Fibroblast of skin of abdomen (primary cell): Measurements from ENCODE around the gene CEP44. TPM values are rescaled to one million over a fixed set of nuclear protein-coding genes. Genes with fewer than 3 reads are reported as not detected.
"Not testable (repeated sequence)": the region's sequence is repeated elsewhere in the genome, so short reads cannot be mapped to it uniquely, and the experiment has no call there.

Experiments
- DNase-seq: peaks from one replicate; pipeline ENCODE4 v3.0.0-alpha.2; 2013
- polyA plus RNA-seq, 2 experiments: library from polyadenylated mRNA; unstranded; fragments of 120-200 nt; gene quantifications; one replicate each; pipeline ENCODE4 v1.2.1, GENCODE V29; 2013; ENCODE audit not compliant: insufficient read length in 2 of 2

Gene CEP44, protein sequence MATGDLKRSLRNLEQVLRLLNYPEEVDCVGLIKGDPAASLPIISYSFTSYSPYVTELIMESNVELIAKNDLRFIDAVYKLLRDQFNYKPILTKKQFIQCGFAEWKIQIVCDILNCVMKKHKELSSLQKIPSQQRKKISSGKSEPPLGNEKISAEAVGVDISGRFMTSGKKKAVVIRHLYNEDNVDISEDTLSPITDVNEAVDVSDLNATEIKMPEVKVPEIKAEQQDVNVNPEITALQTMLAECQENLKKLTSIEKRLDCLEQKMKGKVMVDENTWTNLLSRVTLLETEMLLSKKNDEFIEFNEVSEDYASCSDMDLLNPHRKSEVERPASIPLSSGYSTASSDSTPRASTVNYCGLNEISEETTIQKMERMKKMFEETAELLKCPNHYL
- polyA plus RNA-seq (2013, experiment 1 of 2; ENCODE audit: insufficient read length): 8.8 TPM
- 8.2 TPM for polyA plus RNA-seq (2013, experiment 2 of 2; ENCODE audit: insufficient read length)

- peak; percentile 78 for DNase-seq
Measured at GRCh38 chr4:174283507-174284471, at the start of gene CEP44, which contains the start of gene FBXO8. TSS of gene CEP44 (plus strand) at chr4:174283911. CDS start at chr4:174299122, 15,211 bp downstream. TSS of gene FBXO8 (minus strand) at chr4:174283667. CDS start at chr4:174263092, 20,575 bp downstream.

DNA sequence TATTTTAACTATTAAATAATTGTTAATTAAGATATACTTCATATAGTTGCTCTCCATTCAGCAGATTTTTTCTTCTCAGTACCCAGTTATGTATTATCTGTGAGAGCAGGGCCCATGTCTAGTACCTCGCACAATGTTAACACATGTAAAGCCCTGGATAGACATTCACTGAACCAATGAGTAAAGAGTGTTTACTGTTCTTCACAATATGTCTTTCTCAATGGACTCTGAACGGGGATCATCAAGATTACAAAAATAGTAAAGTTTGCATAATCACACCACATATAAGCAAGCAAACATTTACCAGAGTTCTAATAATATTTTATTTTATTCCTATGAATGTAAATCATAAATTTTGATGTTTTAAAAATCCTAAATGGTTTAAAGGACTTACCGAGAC, 47.4 kb upstream of the CEP44 start:
- DNase-seq: no peak

GRCh38 chr4:174241162-174241561, 42.5 kb upstream of the CEP44 start:
- DNase-seq: no peak

DNA sequence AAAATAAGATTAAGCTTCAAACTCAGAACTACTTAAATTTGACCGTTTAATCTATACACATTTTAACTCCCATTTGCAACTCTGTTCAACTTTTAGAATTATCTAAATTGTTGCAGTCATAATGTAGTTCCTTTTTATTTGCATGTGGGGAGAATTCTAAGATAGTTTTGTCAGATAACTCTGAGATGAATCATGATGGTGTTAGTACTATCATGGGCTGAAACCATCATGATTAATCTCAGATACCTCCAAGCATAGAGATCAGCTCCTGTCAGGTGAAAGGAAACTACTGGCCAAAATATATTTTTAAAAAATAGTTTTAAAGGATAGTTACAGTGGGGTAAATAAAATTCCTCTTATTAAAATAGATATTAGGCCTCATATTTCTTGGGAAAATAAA, 39.3 kb upstream of the CEP44 start:
- peak; percentile 21 for DNase-seq

GRCh38 chr4:174245714-174246113, 38.0 kb upstream of the CEP44 start:
- no peak for DNase-seq

- no peak for DNase-seq
Measured at GRCh38 chr4:174248407-174248806, 35.3 kb upstream of the CEP44 start.

DNA sequence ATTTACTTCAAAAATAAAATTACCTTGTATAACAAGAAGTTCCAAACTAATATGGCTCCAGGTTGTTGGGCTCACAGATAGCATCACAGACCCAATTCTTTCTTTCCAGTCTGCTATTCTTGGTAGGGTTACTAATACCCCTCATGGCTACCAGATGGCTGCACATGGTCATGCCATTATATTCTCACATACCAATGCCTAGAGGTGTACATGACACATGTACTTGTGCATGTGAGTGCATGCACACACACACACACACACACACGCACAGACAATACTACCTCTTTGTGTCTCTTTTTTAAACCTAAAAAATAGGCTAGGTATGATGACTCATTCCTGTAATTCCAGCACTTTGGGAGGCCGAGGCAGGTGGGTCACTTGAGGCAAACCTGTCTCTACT, 31.3 kb upstream of the CEP44 start:
- no peak for DNase-seq

- DNase-seq: no peak
Measured at GRCh38 chr4:174254613-174255012, 29.1 kb upstream of the CEP44 start.

GRCh38 chr4:174255374-174255773, 28.3 kb upstream of the CEP44 start:
- DNase-seq: no peak

GRCh38 chr4:174255786-174256185, 27.9 kb upstream of the CEP44 start:
- peak; percentile 82 for DNase-seq

DNA sequence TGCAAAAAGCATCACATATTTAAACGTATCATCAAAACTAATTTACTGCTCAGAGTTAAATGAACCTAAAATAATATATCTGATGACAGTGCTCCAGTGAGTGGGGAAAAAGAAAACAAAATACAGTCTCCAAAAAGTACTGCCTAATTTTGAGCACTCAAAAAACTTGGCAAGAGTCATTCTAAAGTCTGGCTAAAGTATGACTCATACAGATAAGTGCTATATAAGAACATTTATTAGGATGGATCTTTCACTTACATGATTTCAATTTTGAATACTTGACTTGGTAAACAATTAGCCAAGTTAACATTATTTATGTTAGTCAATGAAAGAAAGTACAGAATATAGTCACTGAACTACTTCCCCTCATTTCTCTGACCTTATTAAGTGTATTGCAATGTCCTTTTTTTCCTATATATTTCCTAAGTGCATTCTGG, 27.4 kb upstream of the CEP44 start:
- DNase-seq: peak; percentile 47

GRCh38 chr4:174259580-174259979, 24.1 kb upstream of the CEP44 start:
- no peak for DNase-seq

DNA sequence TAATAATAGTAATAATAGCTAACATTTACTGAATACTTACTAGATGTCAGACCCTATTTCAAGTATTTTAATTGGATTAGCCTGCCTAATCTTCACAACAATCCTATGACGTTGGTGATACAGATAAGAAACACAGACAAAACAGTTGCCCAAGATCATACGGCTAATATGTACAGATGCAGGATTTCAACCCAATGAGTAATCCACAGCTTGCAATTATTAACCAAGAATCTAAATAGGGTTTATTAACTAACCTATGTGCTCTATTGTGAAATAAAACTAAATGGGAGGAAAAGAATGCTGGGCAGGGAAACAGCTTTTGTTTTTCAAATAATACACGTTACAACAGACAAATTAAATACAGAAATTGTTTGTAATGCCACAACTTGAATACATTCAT, 23.6 kb upstream of the CEP44 start:
- DNase-seq: peak; percentile 71

DNA sequence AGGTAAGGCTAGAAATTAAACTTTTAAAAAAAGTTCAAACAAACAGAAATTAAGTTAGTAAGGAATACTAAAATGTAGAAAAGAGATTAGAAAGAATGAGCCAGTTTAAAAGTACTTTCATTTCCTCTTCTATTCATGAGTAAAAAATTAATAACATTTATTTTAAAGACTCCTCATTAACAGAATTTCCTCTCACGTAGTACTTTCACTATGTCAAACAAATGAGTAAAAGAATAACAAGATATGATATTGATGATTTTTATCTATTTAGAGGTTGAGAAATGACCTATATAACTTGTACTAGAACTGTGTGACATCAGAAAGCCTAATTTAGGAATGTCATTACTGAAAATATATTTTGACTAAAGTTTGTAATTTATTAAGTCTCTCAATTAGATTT, 22.3 kb upstream of the CEP44 start:
- DNase-seq: not testable (repeated sequence)

DNA sequence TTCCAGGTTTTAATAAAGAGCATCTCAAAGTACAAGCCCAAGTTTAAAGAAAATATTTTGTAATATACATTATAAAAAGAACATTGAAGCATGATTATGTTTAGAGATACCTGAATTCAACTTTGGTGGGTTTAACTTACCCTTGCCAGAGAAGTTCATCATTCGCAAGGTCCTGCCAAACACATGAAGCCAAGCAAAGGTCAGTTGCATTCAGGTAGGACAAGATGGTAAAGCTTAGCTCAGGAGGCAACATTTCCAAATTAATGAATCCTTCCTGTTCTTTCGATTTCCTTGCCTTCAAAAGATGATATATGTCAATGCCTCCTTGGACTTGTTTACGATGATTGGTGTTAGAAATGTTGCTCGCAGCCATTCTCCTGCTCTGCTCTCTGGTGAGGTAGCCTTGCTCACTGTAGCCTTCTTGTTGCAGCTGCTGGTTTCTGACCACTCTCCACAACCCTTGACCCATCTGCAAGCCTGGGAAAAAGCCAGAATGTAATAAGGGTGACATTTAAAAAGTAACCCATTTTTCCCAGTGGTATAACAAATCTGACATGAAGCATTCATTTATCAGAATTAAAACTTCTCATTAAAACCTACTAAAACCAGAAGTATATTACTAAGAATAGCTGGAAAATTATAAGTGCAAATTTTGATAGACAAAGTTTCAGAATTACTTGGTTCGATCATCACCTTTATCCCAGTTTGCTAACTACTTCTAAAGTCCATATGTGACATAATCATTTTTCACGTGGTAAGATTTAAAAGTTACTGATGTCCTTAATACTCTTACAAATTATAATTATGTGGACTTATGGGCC, 20.9 kb upstream of the CEP44 start:
- DNase-seq: no peak

- DNase-seq: no peak
Measured at GRCh38 chr4:174263445-174263736, 20.3 kb upstream of the CEP44 start.

- no peak for DNase-seq
Measured at GRCh38 chr4:174265916-174266315, 17.8 kb upstream of the CEP44 start.

DNA sequence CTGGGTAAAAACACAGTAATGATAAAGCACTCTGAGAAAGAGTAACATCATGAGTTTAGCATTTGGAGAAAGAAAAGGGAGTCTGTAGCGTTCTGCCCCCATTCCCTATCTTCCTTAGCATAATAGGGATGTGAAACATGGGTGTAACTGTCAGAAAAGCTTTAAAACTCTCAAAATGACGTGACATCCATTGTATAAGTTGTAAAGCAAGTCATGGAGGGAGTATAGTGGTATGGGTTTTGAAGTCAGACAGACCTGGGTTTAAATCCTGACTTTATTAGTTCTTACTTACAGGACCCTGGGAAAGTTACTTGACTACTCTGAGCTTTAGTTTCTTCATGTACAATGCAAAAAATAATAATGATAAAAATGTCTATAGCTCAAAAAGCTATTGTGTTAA, 17.3 kb upstream of the CEP44 start:
- no peak for DNase-seq

GRCh38 chr4:174273930-174274329, 9.8 kb upstream of the CEP44 start:
- no peak for DNase-seq

GRCh38 chr4:174274436-174274835, 9.3 kb upstream of the CEP44 start:
- DNase-seq: no peak

DNA sequence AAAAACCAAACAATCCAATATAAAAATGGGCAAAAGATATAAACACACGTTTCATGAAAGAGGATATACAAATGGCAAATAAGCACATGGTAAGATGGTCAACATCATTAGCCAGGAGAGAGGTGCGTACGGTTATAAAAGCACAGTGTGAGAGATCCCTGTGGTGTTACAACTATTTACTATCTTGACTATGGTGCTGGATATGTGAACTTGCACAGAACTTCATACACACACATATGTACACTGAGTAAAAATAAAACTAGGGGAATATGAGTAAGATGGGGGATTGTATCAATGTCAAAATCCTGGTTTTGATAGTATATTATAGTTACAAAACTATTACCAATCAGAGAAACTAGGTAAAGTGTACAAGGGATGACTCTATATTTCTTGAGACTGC, 8.6 kb upstream of the CEP44 start:
- no peak for DNase-seq

DNA sequence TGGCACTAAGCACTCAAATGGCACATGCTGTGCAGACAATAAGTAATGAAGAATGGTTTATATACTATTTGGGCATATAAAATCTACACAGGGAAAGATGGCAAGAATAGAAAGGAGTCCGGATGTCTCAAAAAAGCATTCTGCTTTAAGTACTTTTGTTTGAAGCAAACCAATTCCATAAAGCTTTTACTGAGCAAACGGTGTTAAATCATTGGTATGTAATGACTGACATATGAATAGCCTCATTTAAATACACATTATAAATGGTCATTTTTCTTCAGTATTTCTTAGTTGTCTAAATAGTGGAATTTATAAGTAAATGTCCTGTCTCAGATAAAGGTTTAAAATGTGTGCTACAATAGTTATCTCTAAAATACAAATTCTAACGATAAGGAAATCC, 6.3 kb upstream of the CEP44 start:
- DNase-seq: no peak

DNA sequence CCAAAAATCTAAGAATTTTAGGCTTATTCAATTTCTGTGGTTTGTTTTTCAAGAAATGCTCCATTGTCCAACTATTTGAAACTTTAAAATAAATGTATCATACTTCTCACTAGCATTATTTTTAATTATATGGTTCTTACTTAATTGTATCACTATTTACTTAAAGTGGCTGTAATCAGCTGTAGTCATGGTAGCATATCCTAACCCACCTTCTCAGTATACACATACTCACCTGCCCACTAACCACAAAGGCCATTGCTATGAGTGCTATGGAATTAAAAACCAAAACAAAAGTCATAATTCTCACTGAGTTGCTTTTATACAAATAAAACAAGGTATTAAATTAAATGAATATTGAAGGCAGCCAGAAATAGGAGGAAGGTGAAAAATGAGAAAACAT, 5.2 kb upstream of the CEP44 start:
- no peak for DNase-seq
